Left forelimb (tissue), 1 donor: ENCODE measurements around the gene ROBO3.

ENCODE experiments used
- DNase-seq: peaks from one replicate; pipeline ENCODE4 v3.0.0-alpha.2; 2018; ENCODE audit warnings: low spot score

Gene ROBO3

DNA sequence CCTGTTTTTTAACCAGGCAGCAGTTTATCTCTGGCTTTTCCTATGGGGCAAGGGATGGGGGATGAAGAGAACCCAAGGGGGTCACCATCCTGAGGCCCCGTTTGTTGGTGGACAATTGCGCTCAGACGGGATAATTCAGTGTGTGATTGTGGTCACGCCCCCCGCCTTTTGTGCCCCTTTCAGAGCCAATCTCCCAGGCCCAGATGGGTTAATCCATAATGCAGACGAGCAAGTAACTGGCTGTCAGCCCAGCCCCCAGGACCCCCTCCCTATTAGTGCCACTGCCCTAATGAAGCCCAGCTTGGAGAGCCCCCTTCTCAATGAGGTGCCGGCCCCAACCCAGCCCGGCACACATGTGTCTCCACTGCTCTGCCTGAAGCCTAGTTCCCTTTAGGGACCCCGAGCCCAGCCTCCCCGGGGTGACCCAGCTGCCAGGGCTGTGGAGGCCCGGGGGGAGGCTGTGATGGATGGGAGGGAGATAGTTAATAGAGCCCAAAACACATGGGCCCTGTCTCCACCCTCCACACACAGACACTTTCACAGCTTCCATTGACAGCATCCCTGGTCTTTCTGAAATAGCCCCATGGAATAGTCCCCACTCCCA is 19.1 kb upstream of the ROBO3 start:
- no peak for DNase-seq

DNA sequence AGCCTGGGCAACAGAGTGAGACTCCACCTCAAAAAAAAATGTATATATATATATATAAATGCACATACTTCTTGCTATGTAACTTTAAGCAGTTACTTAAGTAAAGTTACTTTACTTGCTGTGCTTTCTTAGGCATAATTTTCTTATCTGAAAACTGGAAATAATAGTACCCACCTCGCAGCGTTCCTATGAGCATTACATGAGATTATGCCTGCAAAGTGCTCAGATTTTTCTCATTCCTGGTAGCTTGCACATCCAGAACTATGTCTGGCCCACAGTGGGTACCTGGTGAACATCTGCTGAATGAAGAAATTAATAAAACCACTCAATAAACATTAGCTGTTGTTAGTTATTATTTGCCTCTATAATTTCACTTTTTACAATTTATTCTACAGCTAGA is 6.1 kb upstream of the ROBO3 start:
- DNase-seq = no peak

DNA sequence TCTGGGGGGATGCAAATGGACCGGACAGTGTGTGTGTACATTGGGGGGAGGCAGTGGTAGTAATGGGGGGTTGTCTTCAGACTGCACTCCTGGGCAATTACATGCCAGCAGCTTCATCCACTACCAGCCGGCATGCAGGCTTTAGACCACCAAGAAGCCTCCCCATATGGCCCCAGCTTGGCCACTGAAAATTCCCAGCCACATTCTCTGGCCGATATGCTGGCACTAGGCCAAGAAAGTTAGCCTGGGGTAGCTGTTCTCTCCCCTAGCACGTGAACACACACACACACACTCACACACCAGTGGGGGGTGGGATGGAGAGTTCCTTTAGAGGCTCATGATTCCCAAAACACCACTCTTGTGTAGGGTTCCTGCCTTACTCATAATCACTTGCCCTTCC is 3.6 kb upstream of the ROBO3 start:
- DNase-seq = no peak

DNA sequence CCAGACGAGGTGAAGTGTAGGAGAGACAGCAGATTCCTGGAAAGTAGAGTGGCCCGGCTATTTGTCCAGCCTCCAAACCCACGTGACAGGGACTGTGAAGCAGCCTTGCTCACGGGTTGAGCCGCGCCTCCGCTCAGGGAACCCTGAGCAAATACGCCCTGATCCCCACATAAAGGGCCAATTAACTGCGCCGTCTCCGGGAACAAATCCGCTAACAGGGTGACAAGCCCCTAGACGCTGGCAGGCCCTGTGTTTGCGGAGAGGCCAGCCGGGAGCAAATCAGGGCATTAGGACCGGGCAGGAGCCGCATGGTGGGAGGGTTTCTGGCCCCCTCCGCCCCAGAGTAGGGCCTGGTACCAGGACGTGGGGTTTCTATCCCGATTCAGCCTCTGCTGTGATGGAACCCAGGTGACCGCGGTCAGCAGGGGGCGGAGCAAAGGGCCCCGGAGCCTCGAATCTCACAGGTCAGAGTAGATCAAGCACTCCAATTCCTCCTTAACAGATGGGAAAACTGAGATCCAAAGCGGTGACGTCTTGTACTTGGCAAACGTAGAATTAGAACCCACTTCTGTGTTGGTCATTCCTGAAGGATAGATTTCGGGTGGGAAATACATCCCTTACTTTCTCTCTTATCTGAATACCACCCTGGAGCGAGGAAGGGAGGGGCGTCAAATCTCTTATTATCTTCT is 2.0 kb upstream of the ROBO3 start:
- DNase-seq = no peak

DNA sequence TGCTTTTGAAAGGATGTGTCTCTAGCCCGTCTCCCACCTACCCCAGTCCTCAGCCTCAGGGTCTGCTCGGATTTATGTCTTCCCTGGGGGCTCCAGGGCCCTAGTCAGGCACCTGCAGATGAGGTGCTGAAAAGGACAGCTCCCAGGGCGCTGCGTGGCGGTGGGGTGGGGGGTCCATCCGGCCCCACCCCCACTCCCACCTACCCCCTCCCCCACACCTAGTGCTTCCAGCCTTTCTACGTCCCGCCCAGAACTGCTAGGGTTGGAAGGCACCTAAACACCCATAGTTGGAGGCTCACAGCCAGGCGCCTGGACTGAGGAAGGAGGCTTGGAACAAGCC is 1.4 kb upstream of the ROBO3 start:
- no peak for DNase-seq

DNA sequence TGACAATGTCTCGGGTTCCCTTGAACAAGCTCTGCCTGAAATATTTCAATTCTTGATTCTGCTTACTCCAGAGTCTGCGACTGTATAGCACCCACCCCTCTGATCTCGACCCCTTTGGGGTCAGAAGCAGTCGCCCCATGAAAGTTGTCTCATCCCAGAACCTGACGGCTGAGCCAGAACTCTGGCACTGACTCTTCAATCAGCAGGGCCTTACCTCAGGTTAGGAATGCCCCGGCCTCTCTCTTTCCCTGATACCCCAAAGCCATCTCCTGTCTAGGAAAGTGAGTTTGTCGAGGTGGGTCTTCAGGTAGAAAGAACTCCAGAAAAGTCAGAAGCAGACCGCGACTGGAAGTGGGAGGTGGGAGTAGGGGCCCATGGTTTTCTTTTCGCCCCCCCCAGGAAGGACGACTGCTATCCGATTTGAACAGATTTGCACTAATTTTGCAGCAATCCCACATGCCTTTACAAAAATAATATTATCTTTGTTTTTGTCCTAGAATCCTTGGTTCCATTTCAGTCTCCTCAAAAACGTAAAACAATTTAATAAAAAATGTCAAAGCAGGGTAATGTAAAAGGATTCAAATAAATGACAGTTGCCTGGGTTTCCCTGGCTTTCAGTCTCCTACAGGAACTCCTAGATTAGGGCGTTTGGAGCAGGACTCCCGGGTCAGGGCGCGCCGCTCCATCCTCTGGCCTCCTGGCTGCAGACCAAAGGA is 898 bp upstream of the ROBO3 start:
- DNase-seq = no peak

DNA sequence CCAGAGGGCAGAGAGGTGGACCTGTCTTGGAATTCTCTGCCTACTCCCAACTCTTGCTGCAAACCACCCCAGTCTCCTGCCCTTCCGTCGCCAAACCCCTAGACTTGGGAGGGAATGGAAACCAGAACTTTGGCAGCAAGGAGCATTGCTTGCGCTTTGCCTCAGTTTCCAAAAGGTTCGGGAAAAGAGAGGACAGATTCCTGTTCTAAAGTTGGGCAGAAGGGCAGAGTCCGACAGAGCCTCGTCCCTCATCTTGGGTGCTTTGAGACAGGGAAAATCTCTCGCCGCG is 396 bp upstream of the ROBO3 start:
- no peak for DNase-seq

DNA sequence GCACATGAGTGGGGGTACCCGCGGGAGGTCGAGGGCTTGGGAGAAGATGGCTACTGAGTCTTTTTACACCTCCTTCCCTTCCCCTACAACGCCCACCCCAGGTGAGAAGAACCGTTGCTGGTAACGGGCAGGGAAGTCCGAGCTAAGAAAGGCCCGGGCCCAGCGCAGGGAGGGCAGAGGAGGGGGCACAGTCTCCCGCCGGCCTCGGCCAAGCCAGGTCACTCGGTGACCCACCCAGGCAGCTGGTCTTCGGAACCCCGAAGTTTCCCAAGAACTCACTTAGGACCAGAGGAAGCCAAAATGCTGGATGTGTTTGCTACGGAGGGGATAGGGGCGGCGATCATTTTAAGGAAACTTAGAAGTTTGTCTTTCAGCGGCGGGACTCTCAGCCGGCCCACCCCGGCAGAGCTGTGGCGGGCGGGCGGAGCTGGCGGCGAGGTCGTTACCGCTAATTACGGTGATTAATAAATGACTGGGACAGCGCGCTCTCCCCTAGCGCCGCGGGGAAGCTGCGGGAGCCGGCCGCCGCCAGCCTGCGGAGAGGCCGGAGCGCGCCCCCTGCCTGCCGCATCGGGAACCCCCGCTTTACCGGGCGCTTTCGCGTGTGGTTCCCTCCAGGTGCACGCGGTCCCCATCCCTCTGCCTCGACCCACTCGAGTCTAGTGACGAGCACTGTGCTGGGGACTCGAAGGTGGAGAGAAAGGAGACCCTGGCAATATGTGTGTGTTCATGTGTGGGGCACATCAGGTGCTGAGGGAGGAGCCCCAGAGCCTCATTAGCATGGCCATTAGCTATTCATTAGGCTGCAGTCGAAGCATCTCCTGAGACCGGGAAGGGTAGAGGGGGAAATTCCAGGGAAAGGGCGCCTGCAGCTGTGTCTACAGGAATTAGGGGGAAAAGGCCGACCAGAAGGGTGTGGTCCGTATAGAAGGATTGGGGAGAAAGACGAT is 945 bp downstream of the ROBO3 start:
- no peak for DNase-seq

DNA sequence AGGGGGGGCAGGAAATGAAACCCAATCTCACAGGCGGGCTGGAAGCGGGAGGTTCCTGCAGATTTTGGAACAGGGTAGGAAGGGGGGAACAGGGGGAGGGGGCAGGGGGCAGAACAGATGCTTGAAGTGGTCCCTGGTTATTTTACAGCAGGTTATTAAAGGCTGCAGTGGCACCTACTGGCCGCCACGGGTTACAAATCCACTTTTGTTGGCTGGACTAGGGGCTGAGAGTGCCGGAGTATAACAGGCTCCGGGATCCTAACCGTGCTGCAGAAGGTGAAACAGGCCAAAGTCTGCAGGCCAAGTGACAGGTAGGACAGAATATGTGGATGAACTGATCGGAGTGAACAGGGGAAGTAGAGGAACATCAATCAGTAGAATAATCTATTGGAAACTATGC is 2.5 kb downstream of the ROBO3 start:
- DNase-seq = no peak

DNA sequence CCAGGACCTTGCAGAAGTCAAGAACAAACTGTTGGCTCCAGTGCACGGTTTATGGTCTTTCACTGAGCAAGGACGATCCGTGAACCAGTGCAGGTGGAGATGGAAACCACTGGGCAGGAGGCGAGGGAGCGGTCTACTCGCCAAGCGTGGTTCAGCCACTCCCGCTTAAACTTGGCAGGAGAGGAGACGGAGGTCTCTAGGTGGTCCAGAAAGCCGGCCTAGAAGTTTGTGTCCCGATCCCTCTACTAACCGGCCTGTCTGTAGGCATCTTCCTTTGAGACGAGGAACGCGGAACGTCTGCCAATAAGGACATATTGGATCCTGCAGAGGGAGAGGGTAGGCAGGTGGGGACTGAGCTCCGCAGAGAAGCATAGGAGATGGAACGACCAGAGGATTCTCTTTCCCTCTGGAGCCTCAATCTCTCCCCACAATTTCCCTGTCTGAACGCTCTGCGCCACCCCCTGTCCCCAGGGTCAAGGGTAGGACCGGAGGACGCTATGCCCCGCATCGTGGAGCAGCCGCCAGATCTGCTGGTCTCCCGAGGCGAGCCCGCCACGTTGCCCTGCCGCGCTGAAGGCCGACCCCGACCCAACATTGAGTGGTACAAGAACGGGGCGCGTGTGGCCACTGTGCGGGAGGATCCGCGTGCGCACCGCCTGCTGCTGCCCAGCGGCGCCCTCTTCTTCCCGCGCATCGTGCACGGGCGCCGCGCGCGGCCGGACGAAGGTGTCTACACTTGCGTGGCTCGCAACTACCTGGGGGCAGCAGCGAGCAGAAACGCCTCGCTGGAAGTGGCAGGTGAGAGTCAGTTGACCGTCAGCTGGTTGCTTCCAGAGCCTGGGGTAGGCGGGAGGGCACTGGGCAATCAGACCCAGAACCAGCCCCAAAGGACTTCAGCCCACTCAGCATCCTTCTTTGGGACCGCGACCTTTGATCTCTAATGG is 3.4 kb downstream of the ROBO3 start:
- no peak for DNase-seq

DNA sequence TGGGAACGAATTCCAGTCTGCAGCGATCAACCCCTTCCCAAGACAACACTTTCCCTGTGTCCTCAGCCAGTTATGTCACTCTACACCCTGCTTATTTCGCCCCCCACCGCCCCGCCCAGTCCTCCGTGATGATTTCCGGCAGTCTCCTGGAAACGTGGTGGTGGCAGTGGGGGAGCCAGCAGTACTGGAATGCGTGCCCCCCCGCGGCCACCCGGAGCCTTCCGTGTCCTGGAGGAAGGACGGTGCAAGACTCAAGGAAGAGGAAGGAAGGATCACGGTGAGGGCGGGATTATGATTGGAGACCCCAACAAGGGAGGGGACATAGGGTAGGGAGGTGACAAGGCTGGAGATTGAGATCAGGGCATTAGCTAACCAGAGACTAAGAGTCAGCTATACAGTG is 4.1 kb downstream of the ROBO3 start:
- DNase-seq = no peak

DNA sequence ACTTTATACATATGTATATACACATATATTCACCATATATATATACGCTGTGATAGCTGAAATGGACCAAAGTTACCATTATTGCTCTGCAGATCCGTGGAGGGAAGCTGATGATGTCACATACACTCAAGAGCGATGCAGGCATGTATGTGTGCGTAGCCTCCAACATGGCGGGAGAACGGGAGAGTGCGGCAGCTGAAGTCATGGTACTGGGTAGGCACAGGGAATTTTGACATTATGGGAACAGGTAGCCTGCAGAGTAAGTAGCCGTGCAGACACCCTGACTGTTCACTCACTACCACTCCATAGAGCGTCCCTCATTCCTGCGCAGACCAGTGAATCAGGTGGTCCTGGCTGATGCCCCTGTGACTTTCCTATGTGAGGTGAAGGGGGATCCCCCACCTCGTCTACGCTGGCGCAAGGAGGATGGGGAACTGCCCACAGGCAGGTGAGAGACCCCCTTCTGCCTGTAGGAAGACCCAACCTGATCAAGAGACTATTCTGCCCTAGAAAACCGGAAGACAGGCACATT is 4.7 kb downstream of the ROBO3 start:
- DNase-seq = no peak

DNA sequence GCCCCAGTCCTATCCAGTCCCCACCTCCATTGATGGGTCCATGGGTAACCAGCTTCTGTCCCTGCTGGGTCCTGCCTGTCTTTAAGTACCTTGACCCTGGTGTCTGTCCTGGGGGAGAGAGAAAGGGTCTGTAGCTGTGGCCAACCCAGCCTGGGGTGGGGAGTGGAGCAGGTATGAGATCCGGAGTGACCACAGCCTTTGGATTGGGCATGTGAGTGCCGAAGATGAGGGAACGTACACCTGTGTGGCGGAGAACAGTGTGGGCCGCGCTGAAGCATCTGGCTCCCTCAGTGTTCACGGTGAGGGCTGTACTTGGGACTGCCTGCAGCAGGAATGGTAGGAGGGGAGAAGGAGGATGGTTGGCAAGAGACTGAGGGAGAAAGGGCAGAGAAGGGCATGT is 5.2 kb downstream of the ROBO3 start:
- DNase-seq = no peak

DNA sequence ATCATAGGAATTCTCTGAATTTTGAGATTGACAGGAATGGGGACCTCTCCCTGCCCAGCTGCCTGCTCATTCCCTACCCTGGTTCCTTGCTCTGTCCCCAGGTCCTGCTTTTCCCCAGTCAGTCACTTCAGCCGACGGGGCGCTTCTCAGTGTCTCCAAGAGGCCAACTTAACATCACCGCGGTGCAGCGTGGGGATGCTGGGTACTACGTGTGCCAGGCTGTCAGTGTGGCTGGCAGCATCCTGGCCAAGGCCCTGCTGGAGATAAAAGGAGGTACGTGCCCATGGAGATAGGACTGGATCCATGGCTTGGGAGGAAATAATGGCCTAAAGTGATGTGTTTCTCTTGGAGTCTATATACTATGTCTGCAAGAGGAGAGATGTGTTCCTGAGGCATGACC is 7.0 kb downstream of the ROBO3 start:
- no peak for DNase-seq

DNA sequence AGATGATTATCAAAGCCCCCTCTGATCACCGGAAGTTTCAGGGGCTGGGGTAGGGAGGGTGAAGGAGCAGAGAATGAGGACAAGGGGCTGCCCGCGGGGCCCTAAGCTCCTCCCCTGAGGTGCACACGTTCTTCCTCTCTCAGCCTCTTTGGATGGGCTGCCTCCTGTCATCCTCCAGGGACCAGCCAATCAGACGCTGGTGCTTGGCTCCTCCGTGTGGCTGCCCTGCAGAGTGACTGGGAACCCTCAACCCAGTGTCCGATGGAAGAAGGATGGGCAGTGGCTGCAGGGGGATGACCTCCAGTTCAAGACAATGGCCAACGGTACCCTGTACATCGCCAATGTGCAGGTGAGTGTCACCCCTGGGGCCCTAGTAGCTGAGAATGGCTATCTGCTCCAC is 7.5 kb downstream of the ROBO3 start:
- no peak for DNase-seq

DNA sequence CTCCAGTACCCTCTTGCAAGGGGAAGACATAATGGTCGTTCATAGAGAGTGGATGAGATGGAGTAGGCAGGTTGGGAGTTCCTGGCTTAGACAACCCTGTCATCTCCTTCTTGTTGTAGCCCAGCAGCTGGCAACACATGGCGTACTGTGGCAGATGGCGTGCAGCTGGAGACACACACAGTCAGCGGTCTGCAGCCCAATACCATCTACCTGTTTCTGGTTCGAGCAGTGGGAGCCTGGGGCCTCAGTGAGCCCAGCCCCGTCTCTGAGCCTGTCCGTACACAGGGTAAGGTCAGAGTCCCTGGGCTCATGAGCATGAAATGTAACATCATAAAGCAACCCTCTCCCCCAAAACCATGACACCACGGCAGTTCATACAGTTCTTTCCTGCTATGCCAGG is 8.7 kb downstream of the ROBO3 start:
- peak; percentile 64 for DNase-seq

DNA sequence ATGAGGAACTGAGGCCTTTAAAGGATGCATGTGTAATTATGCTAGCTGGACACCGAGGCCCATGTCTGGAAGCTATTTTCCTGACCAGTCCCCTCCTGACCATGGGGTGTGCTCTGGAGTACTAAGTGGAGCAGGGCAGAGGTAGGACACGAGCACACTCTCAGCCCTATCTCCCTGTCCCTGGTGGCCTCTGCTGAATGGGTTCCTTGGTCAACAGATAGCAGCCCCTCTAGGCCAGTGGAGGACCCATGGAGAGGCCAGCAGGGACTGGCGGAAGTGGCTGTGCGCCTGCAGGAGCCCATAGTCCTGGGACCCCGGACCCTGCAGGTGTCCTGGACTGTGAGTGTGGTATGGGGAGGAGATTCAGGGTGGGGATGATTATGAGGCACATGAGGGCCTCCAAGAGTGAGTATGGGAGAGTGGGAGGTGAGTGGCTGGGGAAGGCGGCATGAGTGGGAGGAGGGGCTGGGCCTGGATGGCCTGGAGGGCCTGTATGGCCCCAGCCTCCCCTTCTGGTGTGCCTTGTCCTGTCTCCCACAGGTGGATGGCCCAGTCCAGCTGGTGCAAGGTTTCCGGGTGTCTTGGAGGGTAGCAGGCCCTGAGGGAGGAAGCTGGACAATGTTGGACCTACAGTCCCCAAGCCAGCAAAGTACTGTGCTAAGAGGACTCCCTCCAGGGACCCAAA is 9.5 kb downstream of the ROBO3 start:
- peak; percentile 49 for DNase-seq

DNA sequence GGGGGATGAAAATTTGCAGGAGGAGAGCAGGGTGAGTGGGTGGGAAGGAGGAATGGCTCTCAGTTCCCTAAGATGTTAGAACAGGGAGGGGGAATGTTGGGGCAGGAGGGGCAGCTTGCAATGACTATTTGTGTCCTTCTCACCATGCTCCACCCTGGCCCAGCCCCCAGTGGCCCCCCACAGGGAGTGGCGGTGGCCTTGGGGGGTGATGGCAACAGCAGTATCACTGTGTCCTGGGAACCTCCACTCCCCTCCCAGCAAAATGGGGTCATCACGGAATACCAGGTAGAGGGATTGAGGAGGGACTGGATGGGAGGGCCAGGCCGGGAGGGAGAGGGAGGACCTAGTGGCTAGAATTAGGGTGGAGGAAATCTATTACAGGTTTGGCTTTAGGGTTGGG is 10.2 kb downstream of the ROBO3 start:
- peak; percentile 63 for DNase-seq

DNA sequence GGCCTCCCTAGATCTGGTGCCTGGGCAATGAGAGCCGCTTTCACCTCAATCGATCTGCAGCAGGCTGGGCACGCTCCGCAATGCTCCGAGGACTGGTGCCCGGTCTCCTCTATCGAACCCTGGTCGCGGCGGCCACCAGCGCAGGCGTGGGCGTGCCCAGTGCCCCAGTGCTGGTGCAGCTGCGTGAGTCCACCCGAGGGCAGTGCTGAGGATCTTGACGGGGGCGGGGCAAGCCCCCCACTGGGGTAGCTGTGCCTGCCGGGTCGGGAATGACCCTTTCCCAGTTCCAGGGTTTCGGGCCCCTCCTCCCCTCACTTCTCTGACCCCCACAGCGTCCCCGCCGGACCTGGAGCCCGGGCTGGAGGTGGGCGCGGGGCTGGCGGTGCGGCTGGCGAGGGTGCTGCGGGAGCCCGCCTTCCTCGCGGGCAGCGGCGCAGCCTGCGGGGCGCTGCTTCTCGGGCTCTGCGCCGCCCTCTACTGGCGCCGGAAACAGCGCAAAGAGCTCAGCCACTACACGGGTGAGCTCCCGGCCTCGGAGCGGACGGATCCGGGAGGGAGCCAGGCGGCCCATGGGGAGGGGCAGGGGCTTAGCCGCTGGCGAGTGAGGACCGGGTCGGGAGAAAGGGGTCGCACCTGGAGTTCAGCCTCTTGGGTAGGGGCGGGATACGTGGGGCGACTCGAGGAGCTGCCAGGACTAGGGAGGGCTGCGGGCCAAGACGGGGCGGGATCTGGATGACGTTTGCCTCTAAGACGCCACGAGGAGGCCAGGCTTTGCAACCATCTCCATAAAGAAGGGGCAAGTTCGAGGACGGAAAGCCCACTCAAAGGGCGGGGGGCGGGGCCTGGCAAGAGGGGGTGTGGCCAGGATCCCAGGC is 10.9 kb downstream of the ROBO3 start:
- DNase-seq = peak; percentile 95
